ENCODE measurements around the gene RBM34.

The RBM34 gene

GRCh38 chr1:235156265-235156664, 4.8 kb downstream of the RBM34 start:
- in situ Hi-C loops (cut with MboI; ENCODE audit: low pct_unique_long_range_greater_than_20kb, low sequenced_read_pairs, unreplicated experiment), result no loop called here
- TF ChIP-seq CTCF (IDR thresholded peaks at IDR 0.05; ENCODE audit: extremely low read depth, insufficient read depth, missing control alignments), result no peak
- no peak for DNase-seq (ENCODE audit: low spot score)

- in situ Hi-C loops (cut with MboI; ENCODE audit: low pct_unique_long_range_greater_than_20kb, low sequenced_read_pairs, unreplicated experiment), result no loop called here
- no peak for DNase-seq (ENCODE audit: low spot score)
- no peak for TF ChIP-seq CTCF (IDR thresholded peaks at IDR 0.05; ENCODE audit: extremely low read depth, insufficient read depth, missing control alignments)
Observed at GRCh38 chr1:235152235-235152634, 8.8 kb downstream of the RBM34 start.

GRCh38 chr1:235151033-235151432, 10.0 kb downstream of the RBM34 start:
- no peak for DNase-seq (ENCODE audit: low spot score)

GRCh38 chr1:235149824-235150223, 11.2 kb downstream of the RBM34 start:
- no peak for TF ChIP-seq CTCF (IDR thresholded peaks at IDR 0.05; ENCODE audit: extremely low read depth, insufficient read depth, missing control alignments)
- in situ Hi-C loops (cut with MboI; ENCODE audit: low pct_unique_long_range_greater_than_20kb, low sequenced_read_pairs, unreplicated experiment), result no loop called here
- DNase-seq (ENCODE audit: low spot score), result no peak

More at GRCh38 chr1:235151033-235151432, 10.0 kb downstream of the RBM34 start:
- in situ Hi-C loops (cut with MboI; ENCODE audit: low pct_unique_long_range_greater_than_20kb, low sequenced_read_pairs, unreplicated experiment), result no loop called here
- no peak for TF ChIP-seq CTCF (IDR thresholded peaks at IDR 0.05; ENCODE audit: extremely low read depth, insufficient read depth, missing control alignments)

GRCh38 chr1:235147269-235147668, 13.8 kb downstream of the RBM34 start:
- TF ChIP-seq CTCF (IDR thresholded peaks at IDR 0.05; ENCODE audit: extremely low read depth, insufficient read depth, missing control alignments), result no peak
- no peak for DNase-seq (ENCODE audit: low spot score)
- in situ Hi-C loops (cut with MboI; ENCODE audit: low pct_unique_long_range_greater_than_20kb, low sequenced_read_pairs, unreplicated experiment), result no loop called here

GRCh38 chr1:235145639-235146038, 15.4 kb downstream of the RBM34 start:
- DNase-seq (ENCODE audit: low spot score), result no peak
- TF ChIP-seq CTCF (IDR thresholded peaks at IDR 0.05; ENCODE audit: extremely low read depth, insufficient read depth, missing control alignments), result no peak
- in situ Hi-C loops (cut with MboI; ENCODE audit: low pct_unique_long_range_greater_than_20kb, low sequenced_read_pairs, unreplicated experiment), result no loop called here

GRCh38 chr1:235142991-235143390, 18.1 kb downstream of the RBM34 start:
- DNase-seq (ENCODE audit: low spot score), result no peak

More at GRCh38 chr1:235142991-235143390, 18.1 kb downstream of the RBM34 start:
- in situ Hi-C loops (cut with MboI; ENCODE audit: low pct_unique_long_range_greater_than_20kb, low sequenced_read_pairs, unreplicated experiment), result no loop called here
- TF ChIP-seq CTCF (IDR thresholded peaks at IDR 0.05; ENCODE audit: extremely low read depth, insufficient read depth, missing control alignments), result no peak

Data from GM13977 (cell line).